SKM-1 (cell line): Measurements from ENCODE around the gene NBEA.
A peak's percentile ranks its signal among the peaks of the same experiment; 100 is the strongest.

Experiments
- DNase-seq: peaks from one replicate; lab custom pipeline; 2025; ENCODE audit not compliant: unreplicated experiment; lab: John Stamatoyannopoulos, UW

Gene NBEA

DNA sequence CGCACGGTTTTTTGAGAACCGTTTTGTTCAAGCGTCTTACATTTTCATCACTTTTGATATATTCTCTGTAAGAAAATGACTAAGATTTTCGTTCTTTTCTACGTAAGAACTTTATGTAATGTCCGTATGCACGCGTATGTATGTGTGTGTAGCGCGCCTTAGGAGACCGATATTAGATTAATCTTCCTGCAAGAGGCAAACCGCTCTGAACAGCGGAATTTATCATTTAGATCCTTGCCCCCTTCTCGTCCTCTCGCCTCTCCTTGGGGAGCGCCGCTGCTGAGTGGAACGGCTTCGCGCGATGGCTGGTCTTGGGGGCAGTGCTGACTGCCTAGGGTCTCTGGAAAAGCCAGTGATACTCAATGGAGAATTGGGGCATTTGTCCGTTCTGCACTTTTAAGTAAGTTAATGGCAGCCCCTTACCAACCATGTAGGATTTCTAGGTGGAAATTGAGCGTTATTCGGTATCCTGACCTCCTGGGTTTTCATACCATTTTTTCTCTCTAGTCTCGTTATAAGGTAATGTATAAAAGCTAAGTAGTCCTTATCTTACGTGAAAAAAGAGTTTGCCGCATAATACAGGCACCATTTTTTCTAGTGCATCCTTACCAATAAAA lies 529.7 kb downstream of the NBEA start:
- DNase-seq, result no peak

DNA sequence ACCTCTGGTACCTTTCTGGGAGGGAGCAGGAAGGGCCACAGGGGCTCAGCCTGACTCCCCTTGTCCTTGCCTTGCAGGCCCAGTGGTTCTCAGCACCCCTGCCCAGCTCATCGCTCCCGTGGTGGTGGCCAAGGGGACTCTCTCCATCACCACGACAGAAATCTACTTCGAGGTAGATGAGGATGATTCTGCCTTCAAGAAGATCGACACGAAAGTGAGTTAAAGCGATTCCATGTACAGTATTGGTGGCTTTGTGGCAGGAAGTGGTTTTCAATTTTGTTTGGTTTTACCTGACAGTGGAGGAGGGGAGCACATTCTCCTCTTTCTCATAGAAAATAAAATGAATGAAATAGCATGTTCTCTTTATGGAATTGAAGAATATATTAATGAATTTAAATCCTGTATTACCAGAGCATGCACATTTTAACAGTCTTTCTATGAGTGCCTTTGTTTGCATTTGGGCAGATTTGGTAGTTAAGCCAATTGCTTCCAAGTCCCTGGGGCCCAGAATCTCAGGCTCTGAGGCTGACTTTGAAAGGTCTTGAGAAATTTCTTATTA lies 530.3 kb downstream of the NBEA start:
- DNase-seq, result no peak

DNA sequence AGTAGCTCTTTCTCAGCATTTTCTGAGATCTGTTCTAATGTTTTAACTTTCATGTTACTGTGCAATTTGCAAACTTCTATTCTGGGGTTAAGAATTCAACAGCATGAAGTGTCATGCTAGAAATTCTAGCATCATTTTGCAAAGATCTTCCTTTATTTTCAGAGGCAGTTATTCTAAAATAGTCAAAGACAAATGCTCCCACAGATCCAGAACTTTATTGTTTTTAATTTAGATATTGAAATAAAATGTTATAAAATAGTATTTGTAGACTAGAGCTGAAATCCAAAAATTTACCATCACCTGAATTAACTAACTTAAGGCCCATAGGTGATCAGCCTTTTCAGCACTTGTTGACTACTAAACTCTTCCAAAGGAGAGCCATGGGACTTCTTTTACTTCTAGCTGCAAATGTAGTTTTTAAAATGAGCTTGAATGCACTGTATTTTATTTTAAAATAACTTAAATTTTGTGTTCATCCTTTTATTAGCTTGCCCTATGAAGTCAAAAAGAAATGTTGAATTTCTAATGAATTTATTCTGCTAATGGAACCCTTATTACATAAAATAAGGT lies 531.2 kb downstream of the NBEA start:
- no peak for DNase-seq

DNA sequence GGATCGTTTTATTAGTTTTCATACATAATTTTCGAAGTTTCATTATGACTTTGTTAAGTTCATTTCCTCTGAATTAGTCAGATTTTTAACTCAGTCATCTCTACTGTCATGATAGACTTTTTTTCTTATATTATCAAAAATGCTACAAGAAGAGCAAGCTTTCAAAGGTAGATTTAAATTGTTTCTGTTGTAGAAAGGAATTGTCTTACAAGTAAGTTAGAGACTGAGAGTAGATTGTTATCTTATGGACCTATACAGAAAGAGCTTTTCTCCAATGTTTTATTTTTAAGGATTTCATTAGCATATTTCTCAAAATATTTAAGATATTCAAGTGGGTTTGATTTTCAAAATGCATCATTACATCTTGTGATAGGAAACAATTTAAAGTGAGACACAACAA lies 531.7 kb downstream of the NBEA start:
- no peak for DNase-seq

DNA sequence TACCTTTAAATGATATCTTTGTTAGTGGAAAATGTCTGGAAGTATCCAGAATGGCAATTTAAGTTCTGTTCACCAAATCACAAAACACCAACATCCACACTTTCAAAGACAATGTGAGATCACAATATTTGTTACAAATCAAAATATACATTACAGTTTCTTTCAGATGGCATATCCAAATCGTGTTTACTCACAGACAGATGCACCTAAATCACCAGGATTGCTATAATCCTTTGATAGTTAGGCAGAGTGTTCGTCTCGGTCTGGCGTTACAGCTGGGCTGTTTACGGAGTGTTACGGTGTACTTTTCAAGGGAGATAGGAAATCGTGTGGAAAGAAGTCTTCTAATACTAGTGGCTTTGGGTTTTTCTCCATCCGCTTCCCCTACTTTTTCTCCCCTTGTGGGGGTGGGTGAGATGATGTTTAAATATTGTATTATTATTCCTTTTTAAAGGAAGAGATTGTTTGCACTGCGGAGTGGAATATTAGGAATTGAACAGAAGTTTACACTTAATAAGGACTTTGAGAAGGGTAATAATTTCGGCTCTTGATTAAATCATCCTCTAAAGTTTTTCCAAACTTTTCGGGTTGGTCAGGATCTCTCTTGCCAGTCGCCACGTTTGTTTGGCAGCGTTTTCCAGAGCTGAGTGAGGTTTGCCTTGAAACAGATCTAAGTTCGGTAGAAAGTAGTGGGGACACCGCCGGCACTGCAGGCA lies 532.6 kb downstream of the NBEA start:
- no peak for DNase-seq

DNA sequence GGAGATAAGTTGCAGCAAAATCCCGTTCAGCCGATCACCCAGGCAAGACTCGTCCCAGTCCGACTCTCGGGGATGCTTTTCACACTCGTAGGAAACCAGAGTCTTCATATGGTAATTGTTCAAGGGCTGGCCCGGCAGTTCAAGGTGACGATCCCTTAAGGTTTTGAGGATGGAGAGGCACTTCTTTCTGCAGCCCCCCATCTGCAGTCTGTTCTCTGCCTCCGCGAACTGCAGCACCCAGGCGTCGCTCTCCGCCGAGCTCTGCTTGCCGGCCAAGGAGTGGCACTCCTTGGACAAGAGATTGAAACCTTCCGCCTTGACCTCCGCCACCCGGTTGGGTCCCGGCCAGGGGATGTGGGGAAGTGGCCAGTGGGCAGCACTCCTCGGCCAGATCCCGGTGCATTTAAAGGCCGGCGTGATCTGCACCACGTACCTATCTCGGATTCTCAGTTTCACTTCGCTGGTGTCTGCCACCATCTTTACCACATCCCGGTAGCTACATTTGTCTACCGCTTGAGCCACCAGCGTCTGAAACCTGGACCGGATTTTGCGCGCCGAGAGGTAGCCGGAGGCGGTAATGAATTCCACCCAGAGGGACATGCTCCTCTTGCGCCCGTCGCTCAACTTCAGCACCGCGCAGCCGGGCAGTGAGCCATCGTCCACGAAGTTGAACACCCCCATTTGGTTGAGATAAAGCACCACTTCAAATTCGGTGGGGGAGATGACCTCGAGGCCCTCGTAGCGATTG lies 533.3 kb downstream of the NBEA start:
- no peak for DNase-seq

DNA sequence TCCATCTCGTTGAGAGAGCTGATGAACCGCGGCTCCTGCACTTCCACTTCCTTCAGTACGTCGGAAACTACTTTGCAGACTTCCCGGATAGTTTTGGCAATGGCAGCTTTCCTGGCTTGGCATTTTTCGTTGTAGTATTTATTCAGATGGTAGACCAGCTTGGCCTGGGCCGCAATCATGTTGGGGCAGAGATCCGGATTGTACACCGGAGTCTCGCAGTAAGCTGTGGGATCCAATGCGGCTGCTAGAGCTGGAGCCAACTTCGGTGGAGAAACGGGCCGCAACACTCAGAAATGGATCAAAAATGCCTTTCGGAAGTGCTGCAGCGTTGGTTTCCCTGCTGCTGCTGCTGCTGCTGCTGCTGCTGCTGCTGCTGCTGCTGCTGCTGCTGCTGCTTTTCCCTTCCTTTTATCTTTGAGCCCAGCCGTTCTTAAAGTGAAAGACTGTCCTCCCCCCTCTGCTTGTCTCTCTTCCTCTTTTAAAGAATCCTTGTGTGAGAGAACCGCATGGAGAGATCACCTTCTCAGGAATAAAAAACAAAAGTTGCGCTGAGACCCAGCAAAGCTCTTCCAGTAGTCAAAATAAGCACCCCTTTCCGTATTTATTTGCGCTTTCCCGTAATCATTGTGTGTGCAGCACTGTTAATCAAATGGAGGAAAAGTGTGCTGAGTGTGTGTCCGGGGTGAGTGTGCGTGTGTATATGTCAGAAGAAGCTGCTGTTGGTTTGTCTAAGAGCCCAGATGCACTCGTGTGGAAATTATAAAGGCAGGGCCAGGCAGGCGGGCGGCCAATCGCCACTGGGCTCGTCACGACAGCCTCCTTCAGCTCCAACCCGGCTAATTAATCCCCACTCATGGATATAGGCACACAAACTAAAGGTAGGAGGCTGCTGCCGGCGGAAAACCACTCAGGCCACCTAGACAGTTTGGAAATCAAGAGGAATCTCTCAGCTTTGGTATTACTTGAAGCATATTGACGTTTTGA lies 534.2 kb downstream of the NBEA start, which contains the start of gene MAB21L1:
TSS of gene MAB21L1 (minus strand) at position 730 of the 984 bp plus-strand sequence. CDS start at position 179, 551 bp downstream.
- DNase-seq, result peak; percentile 55

DNA sequence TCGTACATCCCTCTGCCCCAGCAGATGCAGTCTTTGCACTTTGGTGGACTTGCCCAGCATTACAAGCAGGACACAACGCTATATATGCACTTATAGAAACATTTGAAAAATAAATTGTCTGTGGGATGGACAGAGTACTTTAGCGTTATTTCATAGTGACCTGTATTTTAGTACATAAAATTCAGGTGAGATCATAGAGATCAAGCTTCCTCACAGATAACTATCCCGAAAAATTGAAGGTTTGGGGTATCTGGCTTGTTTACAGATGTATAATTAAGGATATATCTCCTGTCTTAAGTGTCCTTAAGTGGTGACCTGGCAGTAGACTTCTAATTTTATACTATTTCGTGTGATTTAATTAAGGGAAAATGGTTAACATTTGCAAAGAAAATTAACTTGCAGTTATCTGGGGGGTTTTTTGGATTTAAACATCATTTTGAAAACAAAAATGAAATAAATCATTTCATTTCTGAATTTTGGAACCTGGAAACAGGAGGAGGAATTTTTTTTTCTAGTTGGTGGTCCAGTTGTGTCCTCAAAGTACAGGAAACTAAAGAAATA lies 535.4 kb downstream of the NBEA start:
- no peak for DNase-seq

DNA sequence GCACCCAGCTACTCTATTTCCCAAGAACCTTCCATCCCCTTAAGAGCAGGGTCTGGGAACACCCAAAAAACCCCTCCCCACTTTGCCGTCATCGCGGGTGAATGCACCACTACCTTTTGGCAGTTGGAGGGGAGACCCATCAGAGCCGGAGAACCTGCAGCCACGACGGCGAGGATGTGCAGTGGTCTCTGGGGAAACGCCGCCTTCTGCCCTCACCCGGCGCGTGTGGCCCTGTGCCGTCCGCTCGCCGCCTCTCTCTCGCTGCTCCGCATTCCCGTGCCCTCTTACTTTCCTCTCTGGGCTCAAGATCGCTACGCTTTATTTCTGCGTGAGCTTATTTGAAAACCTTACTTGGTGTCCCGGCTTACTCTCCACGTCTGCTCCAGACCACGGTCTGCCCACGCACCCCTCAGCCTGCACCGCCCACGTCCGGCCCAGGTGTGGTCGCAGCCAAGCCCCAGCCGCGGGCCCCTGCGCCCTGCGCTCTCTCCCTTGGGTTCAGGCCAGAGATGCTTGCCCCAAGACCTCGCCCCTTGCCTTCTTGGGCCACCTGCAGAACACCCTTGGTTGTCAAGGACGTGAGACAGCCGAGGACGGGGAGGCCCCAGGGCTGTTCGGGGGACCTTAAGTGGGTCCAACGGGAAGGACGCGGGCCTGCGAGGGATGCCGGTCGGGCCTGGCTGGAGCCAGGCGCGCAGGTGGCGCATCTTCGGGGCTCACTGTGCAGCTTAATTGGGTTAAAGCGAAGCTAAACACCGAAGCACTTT lies 536.4 kb downstream of the NBEA start:
- DNase-seq, result no peak

DNA sequence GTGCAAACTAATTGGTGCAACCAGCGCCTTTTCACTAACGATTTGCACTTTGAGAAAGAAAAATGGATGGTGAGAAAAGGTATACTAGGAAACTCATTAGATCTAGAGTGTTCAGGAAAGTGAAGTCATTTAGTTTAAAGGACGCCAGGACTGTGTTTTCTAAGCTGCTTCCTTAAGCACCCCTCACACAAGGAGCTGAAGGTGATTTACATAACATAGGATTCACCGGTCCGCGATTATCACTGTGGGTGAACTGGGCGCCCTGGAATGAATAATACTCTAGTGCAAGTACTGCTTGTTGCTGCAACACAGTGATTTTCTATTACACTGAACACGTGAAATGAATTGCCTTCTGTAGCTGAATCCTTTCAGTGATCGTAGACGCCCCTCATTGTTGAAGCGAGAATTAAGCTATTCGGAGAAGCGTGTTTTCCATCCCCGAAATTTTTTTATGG lies 537.0 kb downstream of the NBEA start:
- DNase-seq, result no peak

DNA sequence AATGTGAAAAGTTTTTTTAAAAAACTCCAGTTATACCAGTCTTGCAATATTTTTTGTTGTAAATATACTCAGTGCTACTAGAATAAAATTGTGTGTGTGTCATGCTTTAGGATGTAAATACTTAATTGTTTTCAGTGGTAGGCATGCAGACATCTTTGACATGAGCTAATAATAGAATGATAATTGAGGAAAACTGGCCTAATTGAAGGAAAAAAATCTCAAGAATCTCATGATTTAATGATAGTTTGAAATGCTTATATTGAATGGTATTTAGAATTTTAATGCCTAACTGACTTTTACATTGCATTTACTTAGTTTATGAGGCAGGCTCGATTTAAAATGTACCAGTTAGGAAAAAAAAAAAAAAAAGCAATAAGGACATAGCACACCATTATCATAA lies 537.6 kb downstream of the NBEA start:
- DNase-seq, result no peak

DNA sequence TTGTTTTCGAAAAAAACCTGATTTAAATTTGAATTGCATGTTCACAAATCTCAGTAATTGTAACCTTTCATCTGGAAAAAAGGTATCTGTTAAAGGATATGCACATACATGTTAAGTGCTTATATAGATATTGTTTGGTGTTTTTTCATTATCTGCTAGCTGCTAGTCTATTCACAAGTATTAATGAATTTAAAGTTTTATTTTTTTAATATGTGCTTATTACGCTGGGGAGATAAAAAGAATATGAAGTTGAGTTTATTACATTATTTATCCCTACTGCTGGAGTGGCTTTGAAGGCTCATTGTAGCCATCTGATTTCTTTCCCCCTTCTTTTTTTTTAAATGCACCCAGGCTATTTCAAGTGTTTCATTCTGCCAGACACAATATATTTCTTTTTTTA lies 538.3 kb downstream of the NBEA start:
- no peak for DNase-seq

DNA sequence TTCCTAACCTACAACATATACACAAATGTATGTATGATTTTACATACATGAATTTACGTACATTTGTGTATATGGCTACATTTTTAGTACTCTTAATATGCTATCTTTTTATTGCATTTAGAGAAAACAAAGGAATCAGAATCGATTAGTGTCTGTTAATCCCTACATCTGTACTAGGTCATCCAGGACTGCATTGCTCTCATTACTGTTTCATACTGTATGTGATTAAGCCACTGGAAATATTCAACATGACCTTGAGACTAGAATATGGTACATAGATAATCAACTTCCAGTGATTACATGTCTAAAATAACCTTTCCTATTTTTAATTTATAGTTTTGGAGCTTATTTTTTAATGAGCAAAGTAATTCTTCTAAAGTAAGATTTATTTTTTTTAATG lies 539.7 kb downstream of the NBEA start:
- DNase-seq, result no peak

DNA sequence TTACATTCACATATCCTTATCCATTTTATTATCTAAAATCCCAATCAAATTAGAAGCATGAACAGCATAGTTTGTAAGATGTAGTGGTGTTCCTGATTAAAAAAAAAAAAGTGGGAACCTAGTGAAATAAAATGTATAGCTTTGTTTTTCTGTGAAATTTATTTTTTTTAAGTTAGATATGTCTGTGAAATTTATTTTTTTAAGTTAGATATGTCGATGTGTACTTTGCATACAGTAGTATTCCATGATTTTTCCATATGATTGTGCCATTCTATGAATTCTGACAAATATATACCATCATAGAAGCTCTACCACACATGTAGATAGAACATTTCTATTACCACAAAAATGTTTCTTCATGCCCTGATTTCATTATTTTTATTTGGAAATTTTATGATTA lies 540.5 kb downstream of the NBEA start:
- DNase-seq, result no peak

DNA sequence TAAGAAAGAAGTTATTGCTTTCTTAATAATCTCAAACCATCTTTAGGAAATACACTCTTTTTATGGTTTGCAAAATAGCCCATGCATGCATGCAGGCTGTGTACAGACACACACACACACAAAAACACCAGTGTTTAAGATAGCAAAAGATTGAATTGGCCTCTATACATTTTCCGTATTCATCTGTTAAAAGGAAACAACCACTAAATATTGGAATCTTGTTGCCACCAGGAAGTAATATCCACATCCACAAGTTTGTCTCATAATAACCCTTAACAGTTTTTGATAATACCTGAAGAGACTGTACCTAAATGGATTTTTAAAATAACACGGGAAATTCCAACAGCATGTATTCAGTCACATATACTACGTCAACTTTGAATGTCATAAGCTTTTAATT lies 541.7 kb downstream of the NBEA start:
- no peak for DNase-seq

DNA sequence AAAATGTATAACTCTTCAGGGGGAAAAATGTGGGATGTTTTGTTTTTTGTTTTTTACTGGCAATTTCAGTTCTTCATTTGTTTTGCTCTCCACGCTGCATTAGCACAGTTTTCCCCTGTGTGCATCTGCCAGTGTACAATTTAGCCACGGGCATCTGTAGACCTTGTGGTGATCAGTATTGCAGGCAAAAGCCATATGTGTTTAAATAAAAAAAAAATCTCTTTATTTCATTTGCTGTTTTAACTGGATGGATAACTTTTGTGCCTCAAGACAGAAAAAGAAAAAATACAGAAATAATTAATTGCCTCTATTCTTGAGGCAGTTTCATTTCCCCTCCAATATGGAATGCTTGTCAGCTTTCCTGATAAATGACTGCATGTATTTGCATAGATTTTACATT lies 542.3 kb downstream of the NBEA start:
- DNase-seq, result no peak

DNA sequence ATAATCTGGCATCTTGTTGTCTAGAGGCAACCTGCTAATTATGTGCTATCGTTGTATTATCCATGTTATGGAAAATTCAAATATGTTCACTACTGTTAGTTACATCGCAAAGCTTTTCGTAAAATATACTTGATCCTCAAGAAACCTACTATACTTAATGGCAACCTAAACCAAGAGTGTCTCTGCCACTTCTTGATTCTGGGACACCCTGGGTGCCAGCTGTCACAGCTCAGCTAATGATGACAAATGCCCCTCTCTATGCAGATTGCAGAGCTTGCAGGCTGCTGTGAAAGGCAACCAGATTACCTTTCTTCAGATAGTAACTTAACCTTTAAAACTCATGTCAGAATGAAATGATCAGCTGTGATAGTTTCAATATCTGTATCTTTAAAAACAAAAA lies 543.4 kb downstream of the NBEA start:
- DNase-seq, result no peak

DNA sequence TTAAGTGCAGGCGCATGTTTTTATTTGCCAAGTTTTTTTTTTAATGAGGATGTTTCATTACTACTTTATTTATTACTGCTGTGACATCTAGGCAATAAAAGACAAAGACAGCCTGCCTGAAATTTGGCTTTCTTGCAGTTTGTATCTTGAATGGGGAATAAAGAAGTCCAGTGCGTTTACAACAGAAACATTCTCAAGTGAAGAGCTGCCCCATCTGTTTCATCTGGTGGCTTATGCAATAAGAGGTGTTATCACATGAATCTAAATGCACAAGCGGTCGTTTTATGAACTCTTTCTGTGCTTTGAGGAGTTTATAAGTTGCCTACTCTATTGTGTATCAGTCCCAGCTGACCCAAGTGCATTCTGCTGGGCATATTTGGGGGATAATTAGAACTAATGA lies 547.0 kb downstream of the NBEA start:
- no peak for DNase-seq

DNA sequence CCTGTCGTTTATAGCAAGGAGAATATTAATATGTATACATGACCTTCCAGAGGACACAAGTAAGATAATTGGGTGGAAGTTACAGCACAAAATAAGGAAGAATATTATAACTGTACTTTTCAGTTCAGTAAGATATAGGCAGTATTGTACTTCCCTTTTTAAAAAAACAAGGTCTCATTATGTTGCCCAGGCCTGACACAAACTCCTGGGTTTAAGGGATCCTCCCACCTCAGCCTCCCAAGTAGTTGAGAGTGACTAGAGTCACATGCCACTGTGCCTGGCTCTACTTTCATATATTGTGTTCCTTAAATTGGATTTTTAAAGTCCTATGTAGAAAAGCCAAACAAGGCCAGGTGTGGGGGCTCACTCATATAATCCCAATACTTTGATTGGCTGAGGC lies 553.9 kb downstream of the NBEA start:
- DNase-seq, result peak; percentile 37
